GM12878 (cell line): ENCODE results near the gene EXOSC10. TPM values are rescaled to one million over a fixed set of nuclear protein-coding genes. Genes with fewer than 3 reads are reported as not detected.
"Not testable (repeated sequence)": the region's sequence is repeated elsewhere in the genome, so short reads cannot be mapped to it uniquely, and the experiment has no call there.

Source experiments
- ATAC-seq: fragments of 200-7000 bp; cut with Tn5 transposase; 3 replicates; pipeline ENCODE4 v1.9.1; 2020; ENCODE audit warnings: mild to moderate bottlenecking, moderate library complexity
- BruUV-seq: library from RNA; stranded (reverse); fragments of 400-500 nt; replicated peaks from 2 replicates; lab custom pipeline; 2021; lab: Mats Ljungman, UMichigan
- CTCF ChIA-PET: fragments of 300-600 bp; sonication (Branson Sonifier 250); formaldehyde crosslinking; extraction: SDS; loops from one replicate; lab custom pipeline; 2021; ENCODE audit warnings: inconsistent platforms; lab: Yijun Ruan, JAX
- POLR2A ChIA-PET: fragments of 350-600 bp; formaldehyde crosslinking; extraction: SDS; loops from one replicate; lab custom pipeline; 2021; ENCODE audit warnings: inconsistent platforms; lab: Charles Lee
- RAD21 ChIA-PET: fragments of 300-600 bp; sonication (Branson Sonifier 250); formaldehyde crosslinking; loops from one replicate; lab custom pipeline; 2023; ENCODE audit warnings: antibody characterized with exemption; ENCODE audit not compliant: unreplicated experiment; lab: Charles Lee
- SMC1A ChIA-PET: fragments of 300-600 bp; sonication (Branson Sonifier 250); formaldehyde crosslinking; loops from one replicate; lab custom pipeline; 2023; ENCODE audit not compliant: unreplicated experiment, uncharacterized antibody; lab: Charles Lee
- DNase-seq: peaks from one replicate; pipeline ENCODE4 v3.0.0-alpha.2; 2011; ENCODE audit warnings: low read depth, low spot score
- FAIRE-seq: peaks from 3 replicates; lab custom pipeline; 2011; peaks lifted over from hg19 to GRCh38; lab: Jason Lieb, UNC
- H2AFZ ChIP-seq: 2 replicates; pipeline ENCODE4 v1.6.0; 2011; ENCODE audit warnings: low read depth, low read length, control low read depth; ENCODE audit not compliant: control insufficient read depth
- H3K27ac ChIP-seq: 2 replicates; pipeline ENCODE4 v1.5.1; 2011; ENCODE audit warnings: control low read depth; ENCODE audit not compliant: control insufficient read depth, insufficient read depth
- H3K27me3 ChIP-seq, 2 experiments: replicated peaks in 1 of 2; 2 replicates each; pipeline versions ENCODE4 v1.6.0 to v1.6.1; 2011; ENCODE audit warnings: low read length in 1 of 2; ENCODE audit not compliant: control insufficient read depth in 2 of 2, insufficient read depth in 2 of 2
- H3K36me3 ChIP-seq, 2 experiments: 2 replicates each; pipeline ENCODE4 v1.5.1; 2011; ENCODE audit warnings: low read length in 1 of 2; ENCODE audit not compliant: control insufficient read depth in 2 of 2, insufficient read depth in 2 of 2
- H3K4me1 ChIP-seq: 2 replicates; pipeline ENCODE4 v1.6.1; 2011; ENCODE audit warnings: mild to moderate bottlenecking, low read length, moderate library complexity, mixed read lengths; ENCODE audit not compliant: control insufficient read depth, insufficient read depth
- H3K4me2 ChIP-seq: 2 replicates; pipeline ENCODE4 v1.6.0; 2011; ENCODE audit warnings: control low read depth; ENCODE audit not compliant: control insufficient read depth, insufficient read depth
- H3K4me3 ChIP-seq: fragments of 200-600 bp; sonication (generic); 2 replicates; pipeline ENCODE4 v1.5.1; 2016
- H3K79me2 ChIP-seq: 2 replicates; pipeline ENCODE4 v1.6.0; 2011; ENCODE audit warnings: low read length; ENCODE audit not compliant: control insufficient read depth, insufficient read depth
- H3K9ac ChIP-seq: 2 replicates; pipeline ENCODE4 v1.8.0; 2011; ENCODE audit warnings: low read length, control low read depth, mixed read lengths; ENCODE audit not compliant: control insufficient read depth, insufficient read depth
- H3K9me3 ChIP-seq: replicated peaks from 3 replicates; pipeline ENCODE4 v1.5.1; 2011; ENCODE audit warnings: mild to moderate bottlenecking, low read length; ENCODE audit not compliant: control insufficient read depth, insufficient read depth
- H4K20me1 ChIP-seq: 2 replicates; pipeline ENCODE4 v1.6.0; 2011; ENCODE audit not compliant: control insufficient read depth, insufficient read depth
- SMAD1 ChIP-seq: fragments of 450-650 bp; IDR thresholded peaks from 2 replicates; pipeline ENCODE4 v1.6.1; 2018; ENCODE audit warnings: mild to moderate bottlenecking, low read depth; ENCODE audit not compliant: partially characterized antibody
- WGBS: methylation state at CpG from one replicate; pipeline ENCODE4 v1.1.6; 2016; ENCODE audit warnings: low lambda C conversion rate; ENCODE audit not compliant: insufficient replicate concordance, insufficient coverage; ENCODE audit errors: missing lambda C conversion rate; 5-methylcytosine and 5-hydroxymethylcytosine counted together
- in situ Hi-C: fragments of 300-500 bp; cut with MboI; formaldehyde crosslinking; loops from 9 replicates; pipeline ENCODE4 v1.14.3; 2018; ENCODE audit warnings: mixed read lengths
- intact Hi-C: fragments of 100-400 bp; cut with micrococcal nuclease; formaldehyde crosslinking; loops from one replicate; pipeline ENCODE4 v1.14.2; 2022; ENCODE audit not compliant: unreplicated experiment
- polyA plus RNA-seq, 11 experiments: library from polyadenylated mRNA; depleted of rRNA in 4 of 11; unstranded in 6 of 11; stranded (reverse) in 5 of 11; fragments of >200 nt; fragmentation: Nextera tagmentation in 4 of 11; fragmentation: Illumina TruSeq in 1 of 11; extraction: Ambion mirVana in 4 of 11; extraction: Trizol in 1 of 11; gene quantifications; 1 replicate in 1 of 11; 2 replicates in 10 of 11; pipeline versions ENCODE4 v1.2.1 to v1.2.3, GENCODE V29; 2011 to 2016; ENCODE audit warnings: inconsistent platforms in 2 of 11, missing spikeins in 2 of 11, low read depth in 1 of 11
- total RNA-seq, 4 experiments: library from RNA; depleted of rRNA in 3 of 4; stranded (reverse); fragments of >200 nt in 3 of 4; fragmentation: Illumina TruSeq in 1 of 4; extraction: Trizol in 1 of 4; gene quantifications; 2 replicates each; pipeline versions ENCODE4 v1.2.1 to v1.2.3, GENCODE V29; 2013 to 2021

Gene EXOSC10
- total and polyA plus RNA-seq, 10 of the 15 experiments (the other 5 are each of a cell fraction or from before 2014, with no cell fraction given): 16.2 to 86.5 (median 66.4) TPM

- no peak for ATAC-seq
- RAD21 ChIA-PET: no interaction called here
- SMC1A ChIA-PET: no interaction called here
- intact Hi-C loops: no loop called here
- Histone ChIP-seq H3K36me3 (peaks cover 0 to 2% of the 10 kb centered on the region in 2 experiments; a peak in 3 of 4 replicates), H3K4me3 (no peak overlapping the region), H3K79me2 (peaks cover 18% of the 10 kb centered on the region), H3K4me2 (no peak overlapping the region), H4K20me1 (no peaks in the 10 kb centered on the region), H3K27me3 (no peaks in the 10 kb centered on the region), H3K27ac (no peak overlapping the region), H3K4me1 (peaks cover 4% of the 10 kb centered on the region; the same call in 1 of the 2 replicates), H3K9ac (no peak overlapping the region)
- CTCF ChIA-PET: no interaction called here
- 94% methylated on average over 5 of the region's 6 CpGs for WGBS
- POLR2A ChIA-PET: interaction anchor here (0.5 kb wide), 1 partner anchor 563 kb away, joined by 3 read pairs; the partner anchor contains the start of gene FBXO6
- BruUV-seq: no TSS peak
- TF ChIP-seq SMAD1: no peak
- TF ChIP-seq, all 136 proteins: peak for 0
- in situ Hi-C loops: no loop called here
- no peaks in the 10 kb centered on the region for H3K9me3 ChIP-seq
- no peak overlapping the region for H2AFZ ChIP-seq
- no peak for FAIRE-seq
- DNase-seq: no peak
Observed at GRCh38 chr1:11101347-11101746, 1.7 kb upstream of the EXOSC10 start.

GRCh38 chr1:11100806-11101205, 1.1 kb upstream of the EXOSC10 start:
- H3K9ac ChIP-seq, H3K27ac ChIP-seq, H2AFZ ChIP-seq, H3K27me3 ChIP-seq, H3K4me2 ChIP-seq, H3K4me1 ChIP-seq, DNase-seq, H3K9me3 ChIP-seq, CTCF ChIA-PET, intact Hi-C loops, RAD21 ChIA-PET, FAIRE-seq, H3K4me3 ChIP-seq, H4K20me1 ChIP-seq, H3K36me3 ChIP-seq, ATAC-seq, BruUV-seq, in situ Hi-C loops, SMC1A ChIA-PET: not testable (repeated sequence)
- H3K79me2 ChIP-seq: peaks cover 18% of the 10 kb centered on the region
- 91% methylated on average over 17 of the region's 17 CpGs for WGBS
- POLR2A ChIA-PET: interaction anchor here (0.5 kb wide), 1 partner anchor 563 kb away, joined by 3 read pairs; the partner anchor contains the start of gene FBXO6
